Stimulated activated CD8-positive, alpha-beta memory T cell treated with anti-CD3 and anti-CD28 coated beads, Interleukin-12 subunit alpha, Interleukin-12 subunit beta, amount 100 ng/mL, for 24 hours (primary cell): ENCODE measurements around the gene KLHDC8A.
"Not testable (repeated sequence)": the region's sequence is repeated elsewhere in the genome, so short reads cannot be mapped to it uniquely, and the experiment has no call there.

Source experiments
- DNase-seq: peaks from one replicate; pipeline ENCODE4 v3.0.0-alpha.2; 2020; ENCODE audit errors: extremely low read depth

KLHDC8A gene, protein sequence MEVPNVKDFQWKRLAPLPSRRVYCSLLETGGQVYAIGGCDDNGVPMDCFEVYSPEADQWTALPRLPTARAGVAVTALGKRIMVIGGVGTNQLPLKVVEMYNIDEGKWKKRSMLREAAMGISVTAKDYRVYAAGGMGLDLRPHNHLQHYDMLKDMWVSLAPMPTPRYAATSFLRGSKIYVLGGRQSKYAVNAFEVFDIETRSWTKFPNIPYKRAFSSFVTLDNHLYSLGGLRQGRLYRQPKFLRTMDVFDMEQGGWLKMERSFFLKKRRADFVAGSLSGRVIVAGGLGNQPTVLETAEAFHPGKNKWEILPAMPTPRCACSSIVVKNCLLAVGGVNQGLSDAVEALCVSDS

DNA sequence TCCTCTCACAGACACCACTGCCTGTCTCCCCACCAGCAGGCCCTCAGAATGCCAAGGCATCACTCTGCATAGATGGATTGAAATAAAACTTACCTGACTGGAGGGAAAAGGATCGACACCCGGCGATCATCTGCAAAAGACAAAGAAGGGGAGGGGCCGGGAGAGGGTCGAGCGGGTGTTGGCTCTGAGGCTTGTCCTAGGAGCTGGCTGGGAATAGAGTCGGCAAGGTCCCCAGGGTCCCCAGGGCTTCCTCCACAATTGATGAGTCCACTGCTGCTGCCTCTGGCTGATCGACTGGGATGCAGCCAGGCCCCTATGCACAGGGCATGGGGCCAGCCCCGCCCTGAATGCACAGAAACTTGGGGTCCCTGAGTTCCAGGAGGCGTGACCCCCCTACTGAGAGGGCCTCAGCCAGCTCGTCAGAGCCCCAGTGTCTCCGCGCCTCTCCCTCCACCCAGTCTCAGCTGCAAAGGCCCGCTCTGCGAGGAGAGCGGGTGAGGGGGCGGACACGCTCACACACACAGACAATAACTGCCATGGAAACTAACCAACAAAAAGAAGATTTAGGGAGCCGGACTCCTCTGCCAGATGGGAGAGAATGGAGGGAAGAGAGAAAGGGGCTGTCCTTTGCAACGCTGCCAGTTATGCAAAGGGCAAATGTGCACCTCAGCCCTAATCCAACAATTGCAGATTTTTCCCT lies at the start of gene KLHDC8A:
Gene KLHDC8A, minus strand, starts transcription at position 483 of the 700 bp plus-strand sequence. CDS start 13,318 bp downstream, outside the sequence.
- no peak for DNase-seq

DNA sequence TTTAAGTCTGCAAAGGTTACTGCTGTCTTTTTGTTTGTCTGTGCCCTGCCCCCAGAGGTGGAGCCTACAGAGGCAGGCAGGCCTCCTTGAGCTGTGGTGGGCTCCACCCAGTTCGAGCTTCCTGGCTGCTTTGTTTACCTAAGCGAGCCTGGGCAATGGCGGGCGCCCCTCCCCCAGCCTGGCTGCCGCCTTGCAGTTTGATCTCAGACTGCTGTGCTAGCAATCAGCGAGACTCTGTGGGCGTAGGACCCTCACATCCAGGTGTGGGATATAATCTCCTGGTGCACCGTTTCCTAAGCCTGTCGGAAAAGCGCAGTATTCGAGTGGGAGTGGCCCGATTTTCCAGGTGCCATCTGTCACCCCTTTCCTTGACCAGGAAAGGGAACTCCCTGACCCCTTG lies 49.5 kb upstream of the KLHDC8A start:
- DNase-seq = not testable (repeated sequence)

DNA sequence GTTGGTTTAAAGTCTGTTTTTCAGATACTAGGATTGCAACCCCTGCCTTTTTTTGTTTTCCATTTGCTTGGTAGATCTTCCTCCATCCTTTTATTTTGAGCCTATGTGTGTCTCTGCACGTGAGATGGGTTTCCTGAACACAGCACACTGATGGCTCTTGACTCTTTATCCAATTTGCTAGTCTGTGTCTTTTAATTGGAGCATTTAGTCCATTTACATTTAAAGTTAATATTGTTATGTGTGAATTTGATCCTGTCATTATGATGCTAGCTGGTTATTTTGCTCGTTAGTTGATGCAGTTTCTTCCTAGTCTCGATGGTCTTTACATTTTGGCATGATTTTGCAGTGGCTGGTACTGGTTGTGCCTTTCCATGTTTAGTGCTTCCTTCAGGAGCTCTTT lies 47.8 kb upstream of the KLHDC8A start:
- not testable (repeated sequence) for DNase-seq

DNA sequence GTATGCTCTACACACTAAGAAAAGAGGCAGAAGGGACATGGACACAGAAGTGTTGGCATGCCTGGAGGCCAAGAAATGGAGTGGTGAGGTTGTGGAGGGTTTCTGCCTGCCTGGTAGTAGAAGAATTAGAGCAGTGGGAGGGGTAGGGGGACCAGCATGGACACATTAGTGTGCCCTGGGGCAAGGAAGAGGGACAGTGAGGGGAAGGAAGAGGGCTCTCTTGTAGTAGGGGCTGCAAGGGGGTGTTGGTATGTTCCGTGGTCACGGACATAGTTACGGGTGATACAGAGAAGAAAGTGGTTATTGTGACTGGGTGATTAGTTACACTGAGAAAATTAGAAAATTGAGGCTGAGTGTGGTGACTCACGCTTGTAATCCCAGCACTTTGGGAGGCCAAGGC lies 41.9 kb upstream of the KLHDC8A start:
- DNase-seq = no peak

DNA sequence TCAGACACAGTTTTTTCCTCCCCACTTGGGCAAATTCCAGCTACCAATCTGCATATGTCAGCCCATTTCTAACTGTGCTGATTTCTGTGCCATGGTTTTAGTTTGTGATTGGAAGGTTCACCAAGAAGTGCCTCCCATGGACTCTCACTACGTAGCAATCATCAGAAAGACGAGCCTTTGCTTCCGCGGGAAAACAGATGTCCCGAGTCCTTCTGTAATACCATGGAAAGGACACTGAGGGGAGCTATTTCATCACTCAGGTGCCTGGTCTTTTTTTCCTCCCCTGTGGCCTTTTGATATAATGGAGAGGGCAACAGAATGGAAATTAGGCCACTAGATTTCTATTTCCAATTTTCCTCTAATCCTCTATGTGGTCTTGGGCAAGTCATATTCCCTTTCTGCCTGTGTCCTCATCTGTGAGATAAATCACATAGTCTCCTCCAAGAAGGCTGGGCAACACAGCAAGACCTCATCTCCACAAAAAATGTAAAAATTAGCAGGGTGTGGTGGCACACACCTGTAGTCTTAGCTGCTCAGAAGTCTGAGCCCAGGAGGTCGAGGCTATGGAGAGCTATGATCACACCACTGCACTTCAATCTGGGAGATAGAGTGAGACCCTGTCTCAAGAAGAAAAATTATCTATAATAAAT lies 40.4 kb upstream of the KLHDC8A start:
- no peak for DNase-seq

DNA sequence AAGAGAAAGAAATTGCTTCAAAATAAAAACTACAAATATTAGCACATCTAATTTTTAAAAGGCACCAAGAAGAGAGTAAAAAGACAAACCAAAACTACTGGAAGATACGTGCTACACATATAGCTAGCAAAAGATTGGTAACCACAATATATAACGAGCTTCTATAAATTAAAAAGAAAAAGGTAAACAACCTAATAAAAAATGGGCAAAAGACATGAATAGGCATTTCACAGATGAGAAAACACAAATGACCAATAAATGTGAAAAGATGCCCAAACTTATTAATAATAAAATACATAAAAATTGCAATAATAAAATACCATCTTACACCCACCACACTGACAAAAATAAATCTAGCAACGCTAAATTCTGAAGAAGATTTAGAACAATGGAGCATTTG lies 38.9 kb upstream of the KLHDC8A start:
- no peak for DNase-seq

DNA sequence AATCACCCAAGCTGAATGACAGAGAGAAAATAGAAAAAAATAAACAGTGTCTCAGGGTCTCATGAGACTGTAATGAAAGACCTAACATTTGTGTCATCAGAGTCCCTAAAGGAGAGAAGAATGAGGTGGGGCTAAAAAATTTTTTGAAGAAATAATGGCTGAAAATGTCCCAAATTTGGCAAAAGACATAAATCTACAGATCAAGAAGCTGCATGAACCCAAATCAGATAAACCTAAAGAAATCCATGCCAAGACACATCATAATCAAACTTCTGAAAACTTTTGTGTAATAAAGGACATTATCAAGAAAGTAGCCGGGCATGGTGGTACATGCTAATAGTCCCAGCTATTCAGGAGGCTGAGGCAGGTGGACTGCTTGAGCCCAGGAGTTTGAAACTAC lies 35.9 kb upstream of the KLHDC8A start:
- no peak for DNase-seq

DNA sequence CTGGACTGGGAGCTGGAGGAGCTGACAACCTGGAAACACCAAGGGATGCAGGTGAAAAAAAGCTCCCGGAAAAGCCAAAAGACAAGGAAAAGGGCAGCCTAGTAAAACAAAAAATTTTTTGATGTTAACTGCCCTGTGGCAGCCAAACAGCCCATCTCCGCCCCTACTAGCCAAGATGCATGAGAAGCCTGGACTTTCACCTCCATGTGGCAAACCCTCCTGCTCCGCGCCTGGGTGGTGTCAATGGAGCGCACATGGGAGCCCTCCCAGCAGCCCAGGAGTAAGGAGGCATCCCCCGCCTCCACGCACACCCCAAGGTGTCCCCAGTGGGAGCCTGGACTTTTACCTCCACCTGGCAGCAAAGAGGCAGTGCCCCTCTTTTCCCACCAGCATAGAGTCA lies 34.7 kb upstream of the KLHDC8A start:
- DNase-seq = no peak

DNA sequence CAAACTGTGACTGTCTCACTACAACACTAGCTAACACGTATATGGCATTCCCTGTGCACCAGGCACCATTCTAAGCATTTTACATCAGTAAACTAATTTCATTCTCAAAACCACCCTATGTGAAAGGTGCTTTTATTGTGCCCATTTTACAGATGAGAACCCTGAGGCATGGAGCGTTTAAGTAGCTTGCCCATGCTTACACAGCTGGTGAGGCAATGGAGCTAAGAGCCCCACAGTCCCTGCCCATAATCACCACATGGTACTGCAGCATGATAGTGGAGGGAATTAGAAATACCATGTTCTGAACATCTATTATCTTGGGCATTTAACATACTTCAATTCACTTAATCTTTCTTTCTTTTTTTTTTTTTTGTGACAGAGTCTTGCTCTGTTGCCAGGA lies 31.1 kb upstream of the KLHDC8A start:
- DNase-seq = no peak

DNA sequence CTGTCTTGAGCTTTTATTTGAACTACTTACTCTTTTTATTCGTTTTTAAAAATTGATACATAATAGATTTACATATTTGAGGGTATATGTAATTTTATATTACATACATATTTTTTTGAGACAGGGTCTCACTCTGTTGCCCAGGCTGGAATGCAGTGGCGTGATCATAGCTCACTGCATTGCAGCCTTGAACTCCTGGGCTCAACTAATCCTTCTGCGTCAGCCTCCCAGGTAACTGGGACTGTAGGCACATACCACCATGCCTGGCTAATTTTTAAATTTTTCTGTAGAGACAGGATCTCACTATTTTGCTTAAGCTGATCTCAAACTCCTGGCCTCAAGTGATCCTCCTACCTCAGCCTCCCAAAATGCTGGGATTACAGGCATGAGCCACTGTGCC lies 26.3 kb upstream of the KLHDC8A start:
- DNase-seq = not testable (repeated sequence)

DNA sequence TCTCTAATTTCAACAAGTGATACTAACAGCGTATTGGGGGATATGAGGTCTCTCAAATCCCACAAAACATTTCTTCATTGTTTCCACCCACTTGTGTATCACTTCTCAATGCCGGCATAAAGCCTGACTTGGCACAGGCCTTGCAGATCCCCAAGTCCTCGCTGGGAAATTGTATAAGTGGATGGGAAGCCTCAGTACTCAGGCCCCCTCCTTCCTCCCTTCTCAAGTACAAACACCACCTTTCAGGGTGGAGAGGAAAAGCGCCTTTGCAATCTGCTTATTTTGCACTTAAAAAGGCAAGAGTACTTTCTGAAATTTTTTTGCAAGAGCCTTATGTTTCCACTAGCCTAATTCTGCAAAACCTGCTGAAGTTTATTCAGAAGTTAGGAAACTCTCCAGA lies 25.8 kb upstream of the KLHDC8A start:
- no peak for DNase-seq

DNA sequence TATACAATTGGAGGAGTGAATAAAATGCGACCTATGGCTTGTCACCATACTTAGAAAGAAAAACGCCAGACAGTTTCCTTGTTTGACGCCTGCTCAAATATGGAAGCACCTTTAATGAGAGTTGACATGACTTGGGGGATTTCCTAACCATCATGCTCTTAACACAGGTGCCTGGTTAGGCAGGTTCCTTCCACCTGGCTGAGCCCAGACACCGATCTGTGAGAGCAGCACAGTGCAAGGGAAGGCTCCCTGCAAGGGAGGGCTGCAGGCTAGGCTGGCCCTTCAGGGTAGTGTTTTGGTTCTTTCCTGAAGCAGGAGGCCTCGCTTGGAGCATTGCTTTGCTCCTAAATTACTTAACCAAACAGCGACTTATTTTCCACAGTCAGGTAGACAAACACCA lies 24.6 kb upstream of the KLHDC8A start:
- DNase-seq = no peak

DNA sequence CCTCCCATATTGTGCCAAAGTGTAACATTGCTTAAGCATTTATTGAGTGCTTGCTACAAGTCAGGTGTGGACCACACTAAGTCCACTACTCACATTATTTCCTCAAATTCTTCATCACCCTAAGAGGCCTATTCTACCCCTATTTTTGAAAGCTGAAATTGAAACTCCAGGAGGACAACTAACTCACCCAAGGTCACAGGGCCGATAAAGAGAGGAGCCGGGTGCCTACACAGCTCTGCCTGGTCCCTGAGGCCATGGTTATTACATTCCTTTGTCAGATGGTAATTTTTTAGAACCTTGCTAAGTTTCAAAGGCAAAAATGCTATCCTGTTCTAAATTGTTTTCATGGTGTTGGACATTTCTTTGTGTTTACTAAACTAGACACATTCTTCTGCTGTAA lies 24.2 kb upstream of the KLHDC8A start:
- DNase-seq = no peak

DNA sequence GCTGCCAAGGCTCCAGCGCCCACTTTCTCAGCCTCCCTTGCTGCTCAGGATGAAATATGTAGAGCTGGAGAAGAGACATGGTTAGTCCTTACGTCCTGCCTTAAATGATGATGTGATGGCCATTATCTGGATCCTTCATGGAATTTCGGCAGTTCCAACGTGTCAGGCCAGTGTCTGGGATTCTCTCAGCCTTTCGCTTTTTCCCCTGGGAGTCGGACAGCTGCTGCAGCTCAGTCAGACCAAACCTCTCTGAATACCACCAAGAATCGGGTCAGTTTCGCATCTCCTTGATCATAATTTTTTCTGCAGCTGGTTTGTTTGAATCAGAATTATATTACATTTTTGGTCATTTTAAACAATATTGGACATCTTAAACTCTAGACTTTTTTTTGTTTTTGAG lies 22.3 kb upstream of the KLHDC8A start:
- DNase-seq = no peak

DNA sequence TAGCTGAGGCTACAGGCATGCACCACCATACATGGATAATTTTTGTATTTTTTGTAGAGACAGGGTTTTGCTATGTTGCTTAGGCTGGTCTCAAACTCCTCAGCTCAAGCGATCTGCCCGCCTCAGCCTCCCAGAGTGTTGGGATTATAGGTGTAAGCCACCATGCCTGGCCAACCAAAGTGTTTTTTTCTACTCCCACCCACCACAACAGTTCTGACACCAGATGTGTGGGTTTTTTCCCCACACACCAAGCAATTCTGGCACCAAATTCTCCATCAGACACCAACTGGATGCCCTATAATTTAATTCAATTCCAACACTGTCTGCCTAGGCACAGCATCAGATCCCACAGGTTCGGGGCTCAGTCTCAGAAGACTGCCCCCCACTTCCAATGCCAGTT lies 20.6 kb upstream of the KLHDC8A start:
- DNase-seq = no peak

DNA sequence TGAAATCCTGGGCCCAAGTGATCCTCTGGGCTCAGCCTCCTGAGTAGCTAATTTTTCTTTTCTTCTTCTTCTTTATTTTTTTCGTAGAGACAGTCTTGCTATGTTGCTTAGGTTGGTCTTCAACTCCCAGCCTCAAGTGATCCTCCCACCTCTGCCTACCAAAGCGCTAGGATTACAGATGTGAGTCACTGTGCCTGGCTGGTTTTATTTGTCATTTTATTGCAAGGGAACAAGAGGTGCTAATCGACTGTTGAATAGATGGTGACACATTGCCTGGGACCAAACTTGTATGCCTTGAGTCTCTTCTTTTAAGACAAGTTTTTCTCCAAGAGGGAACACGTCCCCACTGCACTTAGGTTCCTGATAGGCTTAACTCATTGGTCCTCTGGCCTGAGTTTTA lies 20.0 kb upstream of the KLHDC8A start:
- no peak for DNase-seq

DNA sequence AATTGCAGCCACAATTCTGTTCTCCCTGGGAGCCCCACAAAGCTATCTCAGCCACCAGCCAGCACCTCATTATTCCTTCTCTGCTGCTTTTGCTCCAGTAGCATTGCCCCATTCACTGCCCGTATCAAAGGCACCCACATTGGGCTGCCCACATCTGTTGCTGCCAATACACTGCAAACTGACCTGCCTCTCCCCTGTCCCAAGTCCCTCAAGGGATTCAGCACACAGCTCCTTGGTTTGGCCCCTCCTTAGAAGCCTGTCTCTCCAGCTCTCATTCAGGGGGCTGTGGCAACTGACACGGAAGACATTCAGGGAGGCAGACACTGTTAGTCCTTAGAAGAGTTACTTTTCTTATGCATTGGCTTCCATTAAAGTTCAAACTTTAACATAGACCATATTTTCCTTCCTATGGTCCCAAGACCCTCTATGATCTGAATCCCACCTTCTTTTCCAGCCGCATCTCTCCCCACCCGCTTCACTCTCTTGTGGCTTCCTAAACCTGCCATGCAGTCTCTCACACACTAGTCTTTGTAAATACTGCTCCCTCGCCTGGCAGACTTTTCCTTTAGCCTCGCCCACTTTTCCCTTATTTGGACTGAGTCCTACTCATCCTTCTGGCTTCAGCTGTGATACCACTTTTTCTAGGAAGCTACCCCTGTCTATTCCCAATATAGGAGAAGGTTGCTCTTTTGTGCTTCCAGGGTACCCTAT lies 19.3 kb upstream of the KLHDC8A start:
- no peak for DNase-seq

DNA sequence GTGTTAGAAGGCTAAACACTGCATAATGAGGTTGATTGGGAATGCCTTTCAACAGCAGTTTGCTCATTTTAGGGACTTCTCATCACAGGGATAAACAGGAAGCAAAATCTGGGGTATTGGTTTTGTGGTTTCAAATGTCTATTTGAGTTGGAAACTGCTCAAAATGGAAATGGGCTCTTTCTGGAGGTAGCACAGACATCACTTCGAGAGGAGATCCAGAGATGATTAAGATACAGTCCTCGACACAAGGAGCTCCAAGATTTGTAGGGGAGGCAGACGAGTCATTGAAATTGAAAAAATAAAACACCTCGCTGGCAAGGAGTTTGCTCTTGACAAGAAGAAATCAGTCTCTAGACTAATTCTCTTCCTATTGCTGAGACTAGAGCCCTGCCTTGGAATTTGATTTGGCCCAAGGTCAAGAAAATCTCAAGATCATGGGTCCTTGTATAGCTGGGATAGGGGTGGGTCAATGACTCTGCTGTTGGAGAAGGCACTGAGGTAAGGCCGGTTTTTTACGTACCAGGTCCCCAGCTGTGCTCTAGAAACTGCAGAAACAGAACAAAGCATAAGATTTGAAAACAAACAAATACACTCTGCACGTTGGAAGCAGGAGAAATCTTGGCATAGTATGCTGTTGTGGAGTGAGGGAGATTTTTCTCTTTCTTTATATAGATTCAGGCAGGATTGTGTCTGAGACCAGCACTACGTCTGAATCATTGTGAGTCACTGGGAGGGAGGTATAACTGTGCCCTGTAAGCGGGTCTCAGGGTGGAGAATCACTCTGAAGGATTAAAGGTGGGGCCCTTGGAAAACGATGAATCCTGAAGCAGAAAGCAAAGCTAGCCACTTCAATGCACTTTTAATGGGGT lies 17.7 kb upstream of the KLHDC8A start:
- no peak for DNase-seq

DNA sequence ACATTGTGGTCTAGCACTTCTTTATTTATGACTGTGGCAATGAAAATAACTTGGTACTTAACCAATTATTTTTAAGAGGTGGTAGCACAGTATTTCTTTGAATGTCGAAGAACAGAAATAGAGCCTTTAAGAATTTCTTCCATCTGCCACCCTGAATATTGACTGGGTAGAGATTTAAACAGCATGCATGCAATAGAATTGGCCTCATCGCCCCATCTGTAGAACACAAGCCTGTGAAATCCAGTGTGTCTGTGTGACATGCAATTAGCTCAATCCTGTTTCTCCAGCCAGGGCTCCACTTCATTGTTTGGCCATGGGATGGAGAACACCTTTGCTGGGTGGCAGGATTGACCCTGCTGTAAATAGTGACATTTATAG lies 17.1 kb upstream of the KLHDC8A start:
- no peak for DNase-seq

DNA sequence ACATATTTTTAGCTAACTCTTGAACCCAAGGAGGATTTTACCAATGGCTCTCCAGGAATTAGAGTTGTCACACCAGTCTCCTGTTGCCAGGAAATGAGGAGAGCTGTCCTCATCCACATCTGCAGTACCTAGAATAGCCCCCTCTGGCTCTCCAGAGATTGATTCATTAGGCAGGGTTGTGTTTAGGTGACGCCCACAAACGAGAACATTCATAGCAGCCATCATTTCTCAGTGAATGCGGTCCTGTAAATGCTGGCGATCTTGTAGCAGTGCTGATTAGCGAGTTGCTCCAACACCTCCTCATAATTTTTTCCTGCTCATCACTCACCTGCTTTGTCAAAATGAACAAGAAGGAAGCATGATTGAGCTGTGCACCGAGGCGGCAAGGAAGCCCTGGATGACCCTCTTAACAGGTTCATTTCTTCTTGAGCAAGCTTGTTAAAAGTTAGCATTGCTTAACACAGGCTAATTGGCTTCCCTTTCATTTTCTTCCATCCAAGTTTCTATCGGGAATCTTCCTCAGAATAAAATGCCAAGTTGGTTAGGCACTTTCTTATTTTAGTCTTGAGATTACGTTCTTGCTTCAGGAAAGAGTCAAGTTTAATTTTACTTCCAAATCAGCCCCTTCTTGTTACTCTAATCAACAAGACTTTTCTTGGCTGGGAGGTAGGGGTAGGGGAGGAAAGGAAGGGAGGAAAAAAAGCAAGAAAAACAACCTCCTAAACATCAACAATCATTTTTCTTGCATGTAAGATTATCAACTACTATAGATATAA lies 16.5 kb upstream of the KLHDC8A start:
- no peak for DNase-seq
